NCI-H146 treated with DMSO at 0.1 percent for 48 hours (cell line): Measurements from ENCODE around the gene PFKL.
A peak's percentile ranks its signal among the peaks of the same experiment; 100 is the strongest.

Source experiments
- DNase-seq: peaks from one replicate; lab custom pipeline; 2025; ENCODE audit not compliant: unreplicated experiment; lab: John Stamatoyannopoulos, UW

The PFKL gene

GRCh38 chr21:44294391-44295162 lies 5.3 kb upstream of the PFKL start:
- DNase-seq: peak; percentile 22

GRCh38 chr21:44295163-44295573 lies 4.7 kb upstream of the PFKL start:
- no peak for DNase-seq

- no peak for DNase-seq
Measured at GRCh38 chr21:44295646-44296045, 4.2 kb upstream of the PFKL start.

- no peak for DNase-seq
Measured at GRCh38 chr21:44296103-44296519, 3.7 kb upstream of the PFKL start.

- DNase-seq: no peak
Measured at GRCh38 chr21:44296916-44297315, 2.9 kb upstream of the PFKL start.

GRCh38 chr21:44297525-44298290 lies 2.1 kb upstream of the PFKL start:
- peak; percentile 43 for DNase-seq

- DNase-seq: no peak
Measured at GRCh38 chr21:44298301-44298700, 1.6 kb upstream of the PFKL start.

GRCh38 chr21:44299085-44299457 lies 782 bp upstream of the PFKL start:
- DNase-seq: no peak

GRCh38 chr21:44300262-44300959 lies 558 bp downstream of the PFKL start:
- peak; percentile 3 for DNase-seq

- DNase-seq: no peak
Measured at GRCh38 chr21:44301141-44301540, 1.3 kb downstream of the PFKL start.

GRCh38 chr21:44301961-44302406 lies 2.1 kb downstream of the PFKL start:
- no peak for DNase-seq

GRCh38 chr21:44302573-44303401 lies 2.9 kb downstream of the PFKL start:
- peak; percentile 1 for DNase-seq

GRCh38 chr21:44303490-44303981 lies 3.7 kb downstream of the PFKL start:
- DNase-seq: no peak

- no peak for DNase-seq
Measured at GRCh38 chr21:44304011-44304616, 4.3 kb downstream of the PFKL start.

- no peak for DNase-seq
Measured at GRCh38 chr21:44304877-44305293, 5.0 kb downstream of the PFKL start.

GRCh38 chr21:44305691-44306090 lies 5.8 kb downstream of the PFKL start:
- no peak for DNase-seq

- DNase-seq: no peak
Measured at GRCh38 chr21:44306936-44307704, 7.3 kb downstream of the PFKL start.

- no peak for DNase-seq
Measured at GRCh38 chr21:44310628-44311507, 11.0 kb downstream of the PFKL start.
